Esophagus squamous epithelium (tissue), 5 donors: ENCODE measurements around the gene ZCCHC24. TPM values are rescaled to one million over a fixed set of nuclear protein-coding genes. Genes with fewer than 3 reads are reported as not detected.

Experiments
- DNase-seq: peaks from one replicate; lab custom pipeline; 2025; lab: John Stamatoyannopoulos, UW
- H3K27ac ChIP-seq, 4 donors: fragments of 200-600 bp; sonication (generic); one replicate each; pipeline ENCODE4 v1.5.1; 2016 to 2019; ENCODE audit warnings: mild to moderate bottlenecking in 1 of 4
- H3K27me3 ChIP-seq, 4 donors: fragments of 200-600 bp; sonication (generic); 1 replicate in 3 of 4; 2 replicates in 1 of 4; pipeline versions ENCODE4 v1.5.1 to v1.6.0; 2017 to 2021; ENCODE audit warnings: antibody characterized with exemption in 1 of 4
- H3K36me3 ChIP-seq, 3 donors: fragments of 200-600 bp; sonication (generic); one replicate each; pipeline ENCODE4 v1.5.1; 2016 to 2019
- H3K4me1 ChIP-seq, 3 donors: fragments of 200-600 bp; sonication (generic); one replicate each; pipeline ENCODE4 v1.5.1; 2017 to 2019
- H3K4me3 ChIP-seq, 4 donors: fragments of 200-600 bp; sonication (generic); 1 replicate in 3 of 4; 2 replicates in 1 of 4; pipeline ENCODE4 v1.5.1; 2016 to 2019; ENCODE audit warnings: mild to moderate bottlenecking in 2 of 4, moderate library complexity in 1 of 4
- H3K9me3 ChIP-seq, 3 donors: fragments of 200-600 bp; sonication (generic); one replicate each; pipeline ENCODE4 v1.5.1; 2016 to 2019
- POLR2A ChIP-seq, 4 donors: fragments of 450-650 bp; IDR thresholded peaks; one replicate each; pipeline ENCODE4 v1.6.1; 2017; ENCODE audit warnings: antibody characterized with exemption in 4 of 4, mild to moderate bottlenecking in 4 of 4, moderate library complexity in 3 of 4
- WGBS, 2 donors: methylation state at CpG; one replicate each; pipeline ENCODE4 v1.1.5; 2018; 5-methylcytosine and 5-hydroxymethylcytosine counted together
- intact Hi-C: fragments of 100-400 bp; cut with DNase I; formaldehyde crosslinking; loops from one replicate; pipeline ENCODE4 v1.15.0; 2022
- total RNA-seq, 4 donors: library from RNA; depleted of rRNA; stranded (reverse); fragments of >200 nt; gene quantifications; one replicate each; pipeline ENCODE4 v1.1.0, GENCODE V29; 2016
- TF ChIP-seq, protein P1 (sequence below), 6 experiments: fragments of 450-650 bp in 4 of 6; fragments of 200-600 bp in 2 of 6; sonication (generic) in 2 of 6; IDR thresholded peaks; one replicate each; pipeline ENCODE4 v1.5.1; 2016 to 2019; ENCODE audit warnings: antibody characterized with exemption in 6 of 6, mild to moderate bottlenecking in 4 of 6, moderate library complexity in 4 of 6
- donor health status: DM: yes; HTN: yes; CAD: no.

The ZCCHC24 gene
- total RNA-seq, 4 donors from 2014 or later = 2.2 to 26.1 (median 6.4) TPM

GRCh38 chr10:79454259-79454658 lies 8.8 kb upstream of the ZCCHC24 start:
- WGBS, 2 donors = 37 to 40% methylated on average over 3 to 4 of the region's 6 CpGs
- Histone ChIP-seq H3K27me3 (no peaks in the 10 kb centered on the region), H3K36me3 (no peaks in the 10 kb centered on the region), H3K4me3 (no peak overlapping the region), H3K27ac (peak overlapping the region in 2 of 4 donors; percentile 19 to 54), H3K9me3 (no peaks in the 10 kb centered on the region), H3K4me1 (peaks cover 0 to 15% (median 11%) of the 10 kb centered on the region in 3 donors)
- TF ChIP-seq POLR2A (IDR thresholded peaks at IDR 0.05) = no peak
- TF ChIP-seq, protein P1, sequence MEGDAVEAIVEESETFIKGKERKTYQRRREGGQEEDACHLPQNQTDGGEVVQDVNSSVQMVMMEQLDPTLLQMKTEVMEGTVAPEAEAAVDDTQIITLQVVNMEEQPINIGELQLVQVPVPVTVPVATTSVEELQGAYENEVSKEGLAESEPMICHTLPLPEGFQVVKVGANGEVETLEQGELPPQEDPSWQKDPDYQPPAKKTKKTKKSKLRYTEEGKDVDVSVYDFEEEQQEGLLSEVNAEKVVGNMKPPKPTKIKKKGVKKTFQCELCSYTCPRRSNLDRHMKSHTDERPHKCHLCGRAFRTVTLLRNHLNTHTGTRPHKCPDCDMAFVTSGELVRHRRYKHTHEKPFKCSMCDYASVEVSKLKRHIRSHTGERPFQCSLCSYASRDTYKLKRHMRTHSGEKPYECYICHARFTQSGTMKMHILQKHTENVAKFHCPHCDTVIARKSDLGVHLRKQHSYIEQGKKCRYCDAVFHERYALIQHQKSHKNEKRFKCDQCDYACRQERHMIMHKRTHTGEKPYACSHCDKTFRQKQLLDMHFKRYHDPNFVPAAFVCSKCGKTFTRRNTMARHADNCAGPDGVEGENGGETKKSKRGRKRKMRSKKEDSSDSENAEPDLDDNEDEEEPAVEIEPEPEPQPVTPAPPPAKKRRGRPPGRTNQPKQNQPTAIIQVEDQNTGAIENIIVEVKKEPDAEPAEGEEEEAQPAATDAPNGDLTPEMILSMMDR (IDR thresholded peaks at IDR 0.05) = no peak
- intact Hi-C loops = no loop called here
- no peak for DNase-seq

DNA sequence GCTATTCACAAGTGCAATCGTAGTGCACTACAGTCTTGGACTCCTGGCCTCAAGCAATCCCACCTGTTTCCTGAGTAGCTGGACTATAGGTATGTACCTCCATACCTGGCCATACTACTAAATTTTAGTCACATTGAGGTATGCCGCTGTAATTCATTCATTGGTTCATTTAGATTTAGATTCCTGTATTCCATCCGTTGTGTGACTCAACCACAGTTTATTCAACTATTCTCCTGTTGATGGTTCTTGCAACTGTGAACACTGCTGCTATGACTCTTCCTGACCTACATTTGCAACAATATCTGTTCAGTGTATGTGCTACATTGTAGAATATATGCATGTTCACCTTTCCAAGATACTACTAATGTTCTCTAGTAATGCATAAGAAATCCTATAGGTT lies 8.0 kb upstream of the ZCCHC24 start:
- Histone ChIP-seq H3K36me3 (no peaks in the 10 kb centered on the region), H3K4me3 (no peak overlapping the region), H3K27me3 (no peaks in the 10 kb centered on the region), H3K27ac (no peak overlapping the region), H3K9me3 (no peaks in the 10 kb centered on the region), H3K4me1 (peaks cover 0 to 15% (median 11%) of the 10 kb centered on the region in 3 donors)
- no peak for DNase-seq
- no peak for TF ChIP-seq POLR2A (IDR thresholded peaks at IDR 0.05)
- TF ChIP-seq, protein P1 (IDR thresholded peaks at IDR 0.05) = no peak
- WGBS, 2 donors = 63 to 73% methylated on average over 3 of the region's 3 CpGs
- intact Hi-C loops = no loop called here

GRCh38 chr10:79452174-79452611 lies 6.8 kb upstream of the ZCCHC24 start:
- Histone ChIP-seq H3K4me3 (no peak overlapping the region), H3K4me1 (peaks cover 0 to 15% (median 11%) of the 10 kb centered on the region in 3 donors), H3K9me3 (no peaks in the 10 kb centered on the region), H3K36me3 (no peaks in the 10 kb centered on the region), H3K27ac (peak overlapping the region; percentile 13 to 62 (median 36)), H3K27me3 (no peaks in the 10 kb centered on the region)
- intact Hi-C loops = no loop called here
- WGBS, 2 donors = 61 to 62% methylated on average over 3 to 9 of the region's 9 CpGs
- TF ChIP-seq POLR2A (IDR thresholded peaks at IDR 0.05) = no peak
- TF ChIP-seq, protein P1 (IDR thresholded peaks at IDR 0.05) = no peak
- no peak for DNase-seq

DNA sequence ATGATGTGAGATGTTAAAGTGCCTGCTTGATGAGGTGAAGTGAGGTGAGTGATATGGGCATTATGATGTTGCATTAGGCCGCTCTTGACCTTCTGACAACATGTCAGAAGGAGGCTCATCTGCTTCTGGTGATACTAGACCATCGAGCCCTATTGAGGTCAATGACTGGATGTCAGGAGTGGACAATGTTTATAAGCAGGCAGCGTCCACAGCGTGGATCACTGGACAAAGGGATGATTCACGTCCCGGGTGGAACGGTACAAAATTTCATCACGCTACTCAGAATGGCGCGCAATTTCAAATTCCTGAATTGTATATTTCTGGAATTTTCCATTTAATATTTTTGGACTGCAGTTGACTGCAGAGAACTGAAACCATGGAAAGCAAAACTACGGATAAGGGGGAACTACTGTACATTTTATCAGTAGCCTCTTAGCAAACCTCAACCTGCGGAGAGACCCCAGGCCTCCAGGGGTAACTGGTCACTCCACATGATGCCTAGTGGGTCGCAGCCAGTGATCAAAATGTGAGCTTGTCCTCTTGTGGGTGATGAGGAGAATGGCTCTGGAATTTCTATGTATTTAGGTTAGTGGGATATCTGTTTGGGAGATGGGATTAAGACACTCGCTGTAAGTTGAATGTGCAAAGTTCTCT lies 5.7 kb upstream of the ZCCHC24 start:
- H3K9me3 ChIP-seq = no peaks in the 10 kb centered on the region
- TF ChIP-seq, protein P1 (IDR thresholded peaks at IDR 0.05) = no peak
- no peak for TF ChIP-seq POLR2A (IDR thresholded peaks at IDR 0.05)
- H3K36me3 ChIP-seq = no peaks in the 10 kb centered on the region
- 92 to 93% methylated on average over 14 of the region's 14 CpGs for WGBS, 2 donors
- intact Hi-C loops = no loop called here
- H3K27me3 ChIP-seq = peaks cover 0 to 4% (median 0%) of the 10 kb centered on the region in 4 donors
- H3K4me1 ChIP-seq = peaks cover 7 to 23% (median 17%) of the 10 kb centered on the region in 3 donors
- peak overlapping the region in 3 of 4 donors; percentile 27 to 62 (median 45) for H3K27ac ChIP-seq
- DNase-seq = no peak
- H3K4me3 ChIP-seq = no peak overlapping the region
